H9 (cell line): Measurements from ENCODE around the gene ATP2B2. TPM values are rescaled to one million over a fixed set of nuclear protein-coding genes. Genes with fewer than 3 reads are reported as not detected.
A peak's percentile ranks its signal among the peaks of the same experiment; 100 is the strongest.

Experiments
- DNase-seq: peaks from one replicate; pipeline ENCODE4 v3.0.0-alpha.2; 2017
- H2AFZ ChIP-seq: one replicate; pipeline ENCODE4 v1.6.1; 2013; ENCODE audit warnings: mild to moderate bottlenecking, low read length, control low read depth, moderate library complexity
- H2AK5ac ChIP-seq: 2 replicates; pipeline ENCODE4 v1.6.1; 2013; ENCODE audit warnings: low read length, control low read depth, mixed read lengths; ENCODE audit not compliant: insufficient read length
- H2BK120ac ChIP-seq: one replicate; pipeline ENCODE4 v1.6.1; 2013; ENCODE audit warnings: low read depth, mild to moderate bottlenecking, low read length, control low read depth, inconsistent platforms; ENCODE audit not compliant: poor library complexity, severe bottlenecking
- H2BK12ac ChIP-seq: 2 replicates; pipeline ENCODE4 v1.6.1; 2013; ENCODE audit warnings: low read length, control low read depth, mixed read lengths, low read depth; ENCODE audit not compliant: insufficient read length
- H2BK15ac ChIP-seq: 2 replicates; pipeline ENCODE4 v1.6.1; 2013; ENCODE audit warnings: low read depth, low read length, control low read depth
- H2BK20ac ChIP-seq: one replicate; pipeline ENCODE4 v1.6.1; 2013; ENCODE audit warnings: low read depth, mild to moderate bottlenecking, low read length, control low read depth, inconsistent platforms; ENCODE audit not compliant: poor library complexity, severe bottlenecking
- H2BK5ac ChIP-seq: 2 replicates; pipeline ENCODE4 v1.6.1; 2013; ENCODE audit warnings: low read length, control low read depth, mixed read lengths; ENCODE audit not compliant: insufficient read length
- H3K14ac ChIP-seq: 2 replicates; pipeline ENCODE4 v1.6.1; 2013; ENCODE audit warnings: low read length, control low read depth; ENCODE audit not compliant: insufficient read depth
- H3K18ac ChIP-seq: 2 replicates; pipeline ENCODE4 v1.6.1; 2013; ENCODE audit warnings: low read depth, mild to moderate bottlenecking, mixed read lengths, low read length, control low read depth; ENCODE audit not compliant: insufficient read length
- H3K23ac ChIP-seq: 2 replicates; pipeline ENCODE4 v1.6.1; 2013; ENCODE audit warnings: low read length, control low read depth, mixed read lengths, low read depth; ENCODE audit not compliant: insufficient read length
- H3K23me2 ChIP-seq: 2 replicates; pipeline ENCODE4 v1.6.1; 2013; ENCODE audit warnings: low read depth, mild to moderate bottlenecking, mixed read lengths, low read length, control low read depth; ENCODE audit not compliant: insufficient read length, poor library complexity, severe bottlenecking
- H3K27ac ChIP-seq: 2 replicates; pipeline ENCODE4 v1.5.1; 2013; ENCODE audit warnings: low read length, control low read depth, mixed read lengths, low read depth; ENCODE audit not compliant: insufficient read length
- H3K27me3 ChIP-seq: 2 replicates; pipeline ENCODE4 v1.6.1; 2013; ENCODE audit warnings: low read length, control low read depth, inconsistent platforms; ENCODE audit not compliant: insufficient read depth
- H3K4ac ChIP-seq: 2 replicates; pipeline ENCODE4 v1.6.1; 2013; ENCODE audit warnings: low read depth, mild to moderate bottlenecking, control low read depth, inconsistent platforms, low read length, moderate library complexity
- H3K4me1 ChIP-seq: 2 replicates; pipeline ENCODE4 v1.6.1; 2013; ENCODE audit warnings: low read length, control low read depth, inconsistent platforms; ENCODE audit not compliant: insufficient read depth
- H3K4me2 ChIP-seq: 2 replicates; pipeline ENCODE4 v1.6.1; 2013; ENCODE audit warnings: low read length, control low read depth, mixed read lengths; ENCODE audit not compliant: insufficient read length, insufficient read depth
- H3K56ac ChIP-seq: 2 replicates; pipeline ENCODE4 v1.6.1; 2013; ENCODE audit warnings: low read depth, mild to moderate bottlenecking, mixed read lengths, low read length, control low read depth; ENCODE audit not compliant: insufficient read length
- H3K79me1 ChIP-seq: 2 replicates; pipeline ENCODE4 v1.6.1; 2013; ENCODE audit warnings: low read depth, mild to moderate bottlenecking, moderate library complexity, low read length, control low read depth, inconsistent platforms; ENCODE audit not compliant: insufficient read depth, poor library complexity, severe bottlenecking
- H3K79me2 ChIP-seq: 2 replicates; pipeline ENCODE4 v1.6.1; 2013; ENCODE audit warnings: low read length, control low read depth, inconsistent platforms; ENCODE audit not compliant: insufficient read depth
- H3K9ac ChIP-seq: 2 replicates; pipeline ENCODE4 v1.6.1; 2013; ENCODE audit warnings: low read length, control low read depth, mixed read lengths; ENCODE audit not compliant: insufficient read length; ENCODE audit errors: extremely low read depth
- H3K9me3 ChIP-seq: one replicate; pipeline ENCODE4 v1.6.1; 2013; ENCODE audit warnings: low read depth, low read length, inconsistent platforms; ENCODE audit not compliant: control insufficient read depth
- H3T11ph ChIP-seq: one replicate; pipeline ENCODE4 v1.6.1; 2013; ENCODE audit warnings: mild to moderate bottlenecking, low read length, control low read depth, inconsistent platforms
- H4K20me1 ChIP-seq: one replicate; pipeline ENCODE4 v1.6.1; 2013; ENCODE audit not compliant: control insufficient read depth, insufficient read length, insufficient read depth
- H4K5ac ChIP-seq: 2 replicates; pipeline ENCODE4 v1.6.1; 2013; ENCODE audit warnings: low read depth, mild to moderate bottlenecking, mixed read lengths, low read length, control low read depth; ENCODE audit not compliant: insufficient read length
- H4K8ac ChIP-seq: replicated peaks from 2 replicates; pipeline ENCODE4 v1.6.1; 2013; ENCODE audit warnings: low read length, control low read depth, mixed read lengths, low read depth; ENCODE audit not compliant: insufficient read length
- H4K91ac ChIP-seq: 2 replicates; pipeline ENCODE4 v1.6.1; 2013; ENCODE audit warnings: low read depth, mild to moderate bottlenecking, moderate library complexity, mixed read lengths, low read length, control low read depth; ENCODE audit not compliant: insufficient read length
- H3K27ac Mint-ChIP-seq, 3 experiments: 2 replicates in 2 of 3; 3 replicates in 1 of 3; pipeline ENCODE4 v1.8.0; 2020 to 2021; ENCODE audit warnings: mixed read lengths in 3 of 3, mild to moderate bottlenecking in 1 of 3, moderate library complexity in 1 of 3
- H3K27me3 Mint-ChIP-seq: 2 replicates; pipeline ENCODE4 v1.8.0; 2021; ENCODE audit warnings: low read depth, mild to moderate bottlenecking, moderate library complexity, mixed read lengths
- H3K36me3 Mint-ChIP-seq, 3 experiments: 2 replicates in 2 of 3; 3 replicates in 1 of 3; pipeline ENCODE4 v1.8.0; 2020 to 2021; ENCODE audit warnings: low read depth in 3 of 3, mixed read lengths in 3 of 3; ENCODE audit not compliant: insufficient read depth in 1 of 3
- H3K4me1 Mint-ChIP-seq, 2 experiments: 2 replicates each; pipeline ENCODE4 v1.8.0; 2020; ENCODE audit warnings: mixed read lengths in 2 of 2
- H3K4me3 Mint-ChIP-seq, 2 experiments: 2 replicates in 1 of 2; 3 replicates in 1 of 2; pipeline ENCODE4 v1.8.0; 2020 to 2021; ENCODE audit warnings: mild to moderate bottlenecking in 2 of 2, mixed read lengths in 2 of 2, moderate library complexity in 1 of 2
- H3K9me3 Mint-ChIP-seq, 2 experiments: 2 replicates in 1 of 2; 3 replicates in 1 of 2; pipeline ENCODE4 v1.8.0; 2020; ENCODE audit warnings: mild to moderate bottlenecking in 2 of 2, mixed read lengths in 2 of 2, moderate library complexity in 1 of 2
- WGBS: extraction: QIAGEN DNeasy Blood & Tissue Kit; methylation state at CpG from one replicate; pipeline ENCODE4 v1.1.7; 2013; ENCODE audit warnings: missing lambda C conversion rate, low lambda C conversion rate, mixed read lengths; ENCODE audit not compliant: insufficient read length; ENCODE audit errors: extremely low coverage; 5-methylcytosine and 5-hydroxymethylcytosine counted together
- total RNA-seq: library from RNA; stranded (reverse); gene quantifications from 2 replicates; pipeline ENCODE4 v1.2.1, GENCODE V29; 2021
- TF ChIP-seq, protein P1 (sequence below): fragments of 200-600 bp; sonication (generic); conservative IDR thresholded peaks from 3 replicates; pipeline ENCODE4 v1.8.0; 2021; ENCODE audit warnings: antibody characterized with exemption, mild to moderate bottlenecking

The ATP2B2 gene
- total RNA-seq, 1 experiment from 2014 or later: 0.33 TPM

DNA sequence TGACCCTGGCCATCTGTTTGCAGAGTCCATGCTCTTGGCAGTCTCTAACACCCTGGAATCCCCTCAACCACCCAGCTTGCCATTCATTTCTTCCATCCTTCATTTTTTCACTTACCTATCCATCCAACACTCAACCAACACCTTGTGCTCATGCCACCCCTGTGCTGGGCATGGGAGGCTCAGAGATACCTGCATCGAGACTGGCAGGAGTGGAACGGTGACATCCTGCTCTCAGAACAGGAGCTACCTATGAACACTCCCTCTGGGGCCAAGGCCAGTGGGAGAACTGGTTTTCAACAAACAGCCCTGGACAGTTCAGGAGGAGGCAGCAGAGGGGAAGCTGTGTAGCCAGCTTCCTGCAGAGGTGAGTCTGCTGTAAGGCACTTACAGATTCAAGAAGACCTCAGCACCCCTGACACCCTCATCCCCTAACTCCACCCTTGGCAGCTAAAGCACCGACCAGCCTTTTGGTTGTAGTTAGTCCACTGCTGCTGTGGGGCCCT is 19.5 kb upstream of the ATP2B2 start:
- H3K4me1 Mint-ChIP-seq: no peaks in the 10 kb centered on the region
- H3K23ac ChIP-seq: no peak overlapping the region
- no peaks in the 10 kb centered on the region for H3K79me2 ChIP-seq
- H3K4me1 ChIP-seq: no peaks in the 10 kb centered on the region
- H3K4ac ChIP-seq: no peak overlapping the region
- H3K18ac ChIP-seq: no peak overlapping the region
- no peak overlapping the region for H3K27ac Mint-ChIP-seq
- TF ChIP-seq, protein P1, sequence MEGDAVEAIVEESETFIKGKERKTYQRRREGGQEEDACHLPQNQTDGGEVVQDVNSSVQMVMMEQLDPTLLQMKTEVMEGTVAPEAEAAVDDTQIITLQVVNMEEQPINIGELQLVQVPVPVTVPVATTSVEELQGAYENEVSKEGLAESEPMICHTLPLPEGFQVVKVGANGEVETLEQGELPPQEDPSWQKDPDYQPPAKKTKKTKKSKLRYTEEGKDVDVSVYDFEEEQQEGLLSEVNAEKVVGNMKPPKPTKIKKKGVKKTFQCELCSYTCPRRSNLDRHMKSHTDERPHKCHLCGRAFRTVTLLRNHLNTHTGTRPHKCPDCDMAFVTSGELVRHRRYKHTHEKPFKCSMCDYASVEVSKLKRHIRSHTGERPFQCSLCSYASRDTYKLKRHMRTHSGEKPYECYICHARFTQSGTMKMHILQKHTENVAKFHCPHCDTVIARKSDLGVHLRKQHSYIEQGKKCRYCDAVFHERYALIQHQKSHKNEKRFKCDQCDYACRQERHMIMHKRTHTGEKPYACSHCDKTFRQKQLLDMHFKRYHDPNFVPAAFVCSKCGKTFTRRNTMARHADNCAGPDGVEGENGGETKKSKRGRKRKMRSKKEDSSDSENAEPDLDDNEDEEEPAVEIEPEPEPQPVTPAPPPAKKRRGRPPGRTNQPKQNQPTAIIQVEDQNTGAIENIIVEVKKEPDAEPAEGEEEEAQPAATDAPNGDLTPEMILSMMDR: no peak
- H2BK12ac ChIP-seq: no peak overlapping the region
- no peak overlapping the region for H3K4me3 Mint-ChIP-seq
- peak; percentile 16 for DNase-seq
- no peaks in the 10 kb centered on the region for H3K79me1 ChIP-seq
- H3K9me3 ChIP-seq: no peaks in the 10 kb centered on the region
- H3K4me2 ChIP-seq: no peak overlapping the region
- no peak overlapping the region for H3T11ph ChIP-seq
- H3K56ac ChIP-seq: no peak overlapping the region
- H3K14ac ChIP-seq: no peak overlapping the region
- no peak overlapping the region for H3K9ac ChIP-seq
- H2AFZ ChIP-seq: no peak overlapping the region
- H2BK20ac ChIP-seq: no peak overlapping the region
- no peak overlapping the region for H2BK120ac ChIP-seq
- no peak overlapping the region for H2BK5ac ChIP-seq
- H3K27me3 ChIP-seq: no peaks in the 10 kb centered on the region
- peaks cover 22% of the 10 kb centered on the region for H3K27me3 Mint-ChIP-seq
- no peaks in the 10 kb centered on the region for H3K9me3 Mint-ChIP-seq
- no peak overlapping the region for H4K91ac ChIP-seq
- H3K23me2 ChIP-seq: no peaks in the 10 kb centered on the region
- no peak overlapping the region for H2AK5ac ChIP-seq
- H2BK15ac ChIP-seq: no peak overlapping the region
- H4K20me1 ChIP-seq: no peaks in the 10 kb centered on the region
- no peak overlapping the region for H4K8ac ChIP-seq
- no CpG with 5 or more reads among the region's 3 CpGs for WGBS
- H3K36me3 Mint-ChIP-seq: no peaks in the 10 kb centered on the region
- H3K27ac ChIP-seq: no peak overlapping the region
- H4K5ac ChIP-seq: no peak overlapping the region
